Smooth muscle cell (in vitro differentiated cells): ENCODE results near the gene FUBP3. TPM values are rescaled to one million over a fixed set of nuclear protein-coding genes. Genes with fewer than 3 reads are reported as not detected.

Experiments
- DNase-seq: peaks from one replicate; lab custom pipeline; 2025; ENCODE audit not compliant: unreplicated experiment; lab: John Stamatoyannopoulos, UW
- H2AFZ ChIP-seq: fragments of 200-600 bp; sonication (generic); 2 replicates; pipeline ENCODE4 v1.6.0; 2016; ENCODE audit warnings: antibody characterized with exemption, low read depth, mild to moderate bottlenecking
- H3F3A ChIP-seq: fragments of 200-600 bp; sonication (generic); 2 replicates; pipeline ENCODE4 v1.6.0; 2017; ENCODE audit warnings: antibody characterized with exemption, low read depth
- H3K27ac ChIP-seq: fragments of 200-600 bp; sonication (generic); 2 replicates; pipeline ENCODE4 v1.5.1; 2016; ENCODE audit warnings: low read depth, mild to moderate bottlenecking
- H3K27me3 ChIP-seq: fragments of 200-600 bp; sonication (generic); 2 replicates; pipeline ENCODE4 v1.6.1; 2016; ENCODE audit warnings: low read depth, mild to moderate bottlenecking
- H3K36me3 ChIP-seq: fragments of 200-600 bp; sonication (generic); 2 replicates; pipeline ENCODE4 v1.5.1; 2016; ENCODE audit warnings: low read depth
- H3K4me1 ChIP-seq: fragments of 200-600 bp; sonication (generic); 2 replicates; pipeline ENCODE4 v1.5.1; 2016; ENCODE audit warnings: low read depth
- H3K4me2 ChIP-seq: fragments of 200-600 bp; sonication (generic); 2 replicates; pipeline ENCODE4 v1.6.0; 2016; ENCODE audit warnings: mild to moderate bottlenecking
- H3K4me3 ChIP-seq: fragments of 200-600 bp; sonication (generic); 2 replicates; pipeline ENCODE4 v1.5.1; 2016; ENCODE audit warnings: mild to moderate bottlenecking
- H3K79me2 ChIP-seq: fragments of 200-600 bp; sonication (generic); 2 replicates; pipeline ENCODE4 v1.6.0; 2016; ENCODE audit warnings: low read depth, mild to moderate bottlenecking
- H3K9ac ChIP-seq: fragments of 200-600 bp; sonication (generic); 2 replicates; pipeline ENCODE4 v1.6.0; 2016; ENCODE audit warnings: low read depth
- H3K9me3 ChIP-seq: fragments of 200-600 bp; sonication (generic); replicated peaks from 2 replicates; pipeline ENCODE4 v1.5.1; 2016; ENCODE audit warnings: low read depth
- H4K20me1 ChIP-seq: fragments of 200-600 bp; sonication (generic); 2 replicates; pipeline ENCODE4 v1.6.0; 2016; ENCODE audit warnings: low read depth
- WGBS: methylation state at CpG from one replicate; pipeline ENCODE4 v1.1.7; 2016; ENCODE audit warnings: low lambda C conversion rate; 5-methylcytosine and 5-hydroxymethylcytosine counted together
- polyA plus RNA-seq: library from polyadenylated mRNA; unstranded; fragments of >200 nt; fragmentation: Nextera tagmentation; extraction: Ambion mirVana; gene quantifications from 2 replicates; pipeline ENCODE4 v1.2.1, GENCODE V29; 2016
- total RNA-seq: library from RNA; depleted of rRNA; stranded (reverse); fragments of >200 nt; gene quantifications from 2 replicates; pipeline ENCODE4 v1.2.3, GENCODE V29; 2014
- TF ChIP-seq, protein P1 (sequence below): fragments of 200-600 bp; sonication (generic); IDR thresholded peaks from 2 replicates; pipeline ENCODE4 v1.5.1; 2017; ENCODE audit warnings: borderline replicate concordance, mild to moderate bottlenecking, antibody characterized with exemption; ENCODE audit not compliant: insufficient read depth, poor library complexity, severe bottlenecking

Gene FUBP3
- total and polyA plus RNA-seq, 2 experiments from 2014 or later: 46.9 to 52.5 TPM

DNA sequence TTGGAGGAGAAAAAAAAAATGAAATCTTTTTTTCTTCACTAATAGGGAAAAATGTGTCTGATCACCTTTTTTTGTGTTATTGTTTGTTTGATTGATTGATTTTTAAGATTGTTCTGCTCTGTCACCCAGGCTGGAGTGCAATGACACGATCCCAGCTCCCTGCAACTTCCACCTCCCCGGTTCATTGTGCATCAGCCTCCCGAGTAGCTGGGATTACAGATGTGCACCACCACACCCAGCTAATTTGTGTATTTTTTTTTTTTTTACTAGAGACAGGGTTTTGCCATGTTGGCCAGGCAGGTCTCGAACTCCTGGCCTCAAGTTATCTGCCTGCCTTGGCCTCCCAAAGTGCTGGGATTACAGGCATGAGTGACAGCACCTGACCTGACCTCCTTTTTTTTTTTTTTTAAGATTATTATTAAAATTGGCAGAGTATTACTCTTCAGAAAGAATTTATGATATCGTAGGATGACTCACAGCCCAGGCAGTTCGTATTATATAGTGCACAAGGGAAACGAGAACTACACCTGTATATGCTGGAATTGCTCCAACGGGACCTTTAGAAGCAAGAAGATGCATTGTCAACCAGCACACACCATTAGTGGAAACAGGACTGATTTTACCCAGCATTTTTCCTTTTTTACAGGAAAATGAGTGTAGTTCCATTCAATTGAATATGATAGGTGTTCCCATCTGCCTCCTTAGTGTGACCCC, 27.7 kb downstream of the FUBP3 start:
- Histone ChIP-seq H4K20me1 (peaks cover 78% of the 10 kb centered on the region), H3F3A (no peaks in the 10 kb centered on the region), H3K9me3 (no peaks in the 10 kb centered on the region), H3K27ac (no peak overlapping the region), H3K4me2 (no peak overlapping the region), H3K79me2 (no peaks in the 10 kb centered on the region), H3K36me3 (no peaks in the 10 kb centered on the region), H2AFZ (no peak overlapping the region), H3K27me3 (no peaks in the 10 kb centered on the region), H3K4me3 (no peak overlapping the region), H3K9ac (no peak overlapping the region), H3K4me1 (no peaks in the 10 kb centered on the region)
- DNase-seq: no peak
- WGBS: 93% methylated on average over 8 of the region's 8 CpGs
- TF ChIP-seq, protein P1, sequence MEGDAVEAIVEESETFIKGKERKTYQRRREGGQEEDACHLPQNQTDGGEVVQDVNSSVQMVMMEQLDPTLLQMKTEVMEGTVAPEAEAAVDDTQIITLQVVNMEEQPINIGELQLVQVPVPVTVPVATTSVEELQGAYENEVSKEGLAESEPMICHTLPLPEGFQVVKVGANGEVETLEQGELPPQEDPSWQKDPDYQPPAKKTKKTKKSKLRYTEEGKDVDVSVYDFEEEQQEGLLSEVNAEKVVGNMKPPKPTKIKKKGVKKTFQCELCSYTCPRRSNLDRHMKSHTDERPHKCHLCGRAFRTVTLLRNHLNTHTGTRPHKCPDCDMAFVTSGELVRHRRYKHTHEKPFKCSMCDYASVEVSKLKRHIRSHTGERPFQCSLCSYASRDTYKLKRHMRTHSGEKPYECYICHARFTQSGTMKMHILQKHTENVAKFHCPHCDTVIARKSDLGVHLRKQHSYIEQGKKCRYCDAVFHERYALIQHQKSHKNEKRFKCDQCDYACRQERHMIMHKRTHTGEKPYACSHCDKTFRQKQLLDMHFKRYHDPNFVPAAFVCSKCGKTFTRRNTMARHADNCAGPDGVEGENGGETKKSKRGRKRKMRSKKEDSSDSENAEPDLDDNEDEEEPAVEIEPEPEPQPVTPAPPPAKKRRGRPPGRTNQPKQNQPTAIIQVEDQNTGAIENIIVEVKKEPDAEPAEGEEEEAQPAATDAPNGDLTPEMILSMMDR: no peak

DNA sequence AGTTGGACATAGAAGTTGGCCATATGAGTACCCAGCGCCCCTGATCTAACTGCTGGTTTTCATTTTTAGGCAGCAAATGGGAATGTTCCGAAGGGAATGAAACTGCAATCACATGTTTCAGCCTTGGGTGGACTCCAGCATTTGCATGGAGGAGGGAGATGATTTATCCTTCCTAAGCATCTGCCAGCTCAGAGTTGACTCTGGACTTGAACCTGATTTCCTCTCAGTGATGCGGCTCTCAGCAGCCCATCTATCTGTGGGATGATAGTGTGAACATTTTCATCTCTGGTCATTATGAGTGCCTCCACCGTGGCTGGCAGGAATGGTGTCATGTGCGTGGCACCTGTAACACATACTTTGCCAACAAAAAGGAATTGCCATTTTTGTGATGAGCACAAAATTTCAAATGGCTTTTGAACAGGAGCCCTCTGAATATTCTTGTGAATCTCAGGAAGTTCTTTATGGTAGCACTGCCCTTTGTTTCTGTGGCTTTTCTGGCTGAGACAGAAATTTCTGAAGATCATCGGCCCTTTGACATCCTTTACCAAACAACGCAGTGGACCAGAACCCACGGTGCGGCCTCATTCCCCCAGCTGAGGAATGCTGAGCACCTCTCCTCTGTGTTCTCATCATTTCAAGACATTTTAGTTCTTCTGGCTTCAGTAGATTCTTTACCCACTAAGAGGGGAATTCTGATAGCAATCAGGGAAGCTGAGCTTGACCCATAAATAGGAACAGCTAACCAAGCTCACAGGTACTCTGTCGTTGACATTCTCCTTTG, 28.5 kb downstream of the FUBP3 start:
- no peak for DNase-seq

DNA sequence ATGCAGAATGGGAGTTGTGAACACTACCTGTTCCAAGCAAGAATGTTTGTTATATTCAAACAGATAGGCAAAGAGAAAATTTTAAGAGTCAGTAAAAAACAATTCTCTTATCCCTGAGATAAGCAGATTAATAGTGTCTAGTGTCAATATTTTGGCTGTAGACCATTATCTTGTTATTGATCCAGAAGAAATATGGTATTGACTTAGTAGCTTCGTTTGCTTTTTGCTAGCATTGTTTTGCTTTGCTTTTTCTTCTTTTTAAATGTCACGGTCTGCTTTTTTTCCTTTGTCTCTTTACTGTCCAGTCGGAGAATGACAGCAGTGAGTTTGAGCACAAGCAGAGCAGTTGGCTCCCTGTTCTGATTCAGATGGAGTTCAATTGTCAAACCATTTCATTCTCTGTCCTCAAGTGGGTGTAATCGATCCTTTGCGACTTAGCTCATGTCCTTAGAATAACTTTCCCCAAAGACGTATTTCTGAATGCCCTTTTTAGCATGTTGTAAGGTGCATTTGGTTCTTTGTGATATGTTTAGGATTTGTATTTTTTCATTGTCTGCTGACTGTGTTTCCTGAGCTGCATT, 29.3 kb downstream of the FUBP3 start:
- 86% methylated on average over 6 of the region's 6 CpGs for WGBS
- Histone ChIP-seq H3K4me1 (no peaks in the 10 kb centered on the region), H3K27me3 (no peaks in the 10 kb centered on the region), H4K20me1 (peaks cover 83% of the 10 kb centered on the region), H3K27ac (no peak overlapping the region), H3K9ac (no peak overlapping the region), H3K4me3 (no peak overlapping the region), H3K9me3 (no peaks in the 10 kb centered on the region), H3F3A (no peaks in the 10 kb centered on the region), H2AFZ (no peak overlapping the region), H3K4me2 (no peak overlapping the region), H3K79me2 (no peaks in the 10 kb centered on the region), H3K36me3 (peaks cover 5% of the 10 kb centered on the region)
- DNase-seq: no peak
- TF ChIP-seq, protein P1: no peak

More for the DNA sequence above, 28.5 kb downstream of the FUBP3 start:
- no peaks in the 10 kb centered on the region for H3F3A ChIP-seq
- H3K9me3 ChIP-seq: no peaks in the 10 kb centered on the region
- no peaks in the 10 kb centered on the region for H3K36me3 ChIP-seq
- no peaks in the 10 kb centered on the region for H3K79me2 ChIP-seq
- peaks cover 79% of the 10 kb centered on the region for H4K20me1 ChIP-seq
- no peak overlapping the region for H3K4me3 ChIP-seq
- H3K27me3 ChIP-seq: no peaks in the 10 kb centered on the region
- WGBS: 89% methylated on average over 10 of the region's 10 CpGs
- no peaks in the 10 kb centered on the region for H3K4me1 ChIP-seq
- no peak overlapping the region for H3K27ac ChIP-seq
- TF ChIP-seq, protein P1: no peak
- no peak overlapping the region for H3K4me2 ChIP-seq
- H2AFZ ChIP-seq: no peak overlapping the region
- no peak overlapping the region for H3K9ac ChIP-seq
